ENCODE results near the gene FYB1. TPM values are rescaled to one million over a fixed set of nuclear protein-coding genes. Genes with fewer than 3 reads are reported as not detected.

FYB1 gene
- total RNA-seq (2014; rRNA removed) (0.81 and 1.1 TPM in 2 replicates), Bru-seq, nascent RNA (percentile 20 among the genes with signal in this experiment), BruChase-seq, experiment 1, labeled RNA remaining after a 6-hour chase (percentile 15 among the genes with signal in this experiment), BruChase-seq, experiment 2, labeled RNA remaining after a 2-hour chase (percentile 20 among the genes with signal in this experiment)
- long read RNA-seq, partial matches to known transcripts: 0 of 1 reads
- long read RNA-seq, other reads (novel, unspliced or antisense): 1 of 1 reads

- TF ChIP-seq EZH2 (IDR thresholded peaks at IDR 0.05; ENCODE audit: low read length, unreplicated experiment) (no peak), EZH2phosphoT487 (IDR thresholded peaks at IDR 0.05; ENCODE audit: borderline replicate concordance, low read length) (no peak)
- TF ChIP-seq, protein P1, sequence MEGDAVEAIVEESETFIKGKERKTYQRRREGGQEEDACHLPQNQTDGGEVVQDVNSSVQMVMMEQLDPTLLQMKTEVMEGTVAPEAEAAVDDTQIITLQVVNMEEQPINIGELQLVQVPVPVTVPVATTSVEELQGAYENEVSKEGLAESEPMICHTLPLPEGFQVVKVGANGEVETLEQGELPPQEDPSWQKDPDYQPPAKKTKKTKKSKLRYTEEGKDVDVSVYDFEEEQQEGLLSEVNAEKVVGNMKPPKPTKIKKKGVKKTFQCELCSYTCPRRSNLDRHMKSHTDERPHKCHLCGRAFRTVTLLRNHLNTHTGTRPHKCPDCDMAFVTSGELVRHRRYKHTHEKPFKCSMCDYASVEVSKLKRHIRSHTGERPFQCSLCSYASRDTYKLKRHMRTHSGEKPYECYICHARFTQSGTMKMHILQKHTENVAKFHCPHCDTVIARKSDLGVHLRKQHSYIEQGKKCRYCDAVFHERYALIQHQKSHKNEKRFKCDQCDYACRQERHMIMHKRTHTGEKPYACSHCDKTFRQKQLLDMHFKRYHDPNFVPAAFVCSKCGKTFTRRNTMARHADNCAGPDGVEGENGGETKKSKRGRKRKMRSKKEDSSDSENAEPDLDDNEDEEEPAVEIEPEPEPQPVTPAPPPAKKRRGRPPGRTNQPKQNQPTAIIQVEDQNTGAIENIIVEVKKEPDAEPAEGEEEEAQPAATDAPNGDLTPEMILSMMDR (conservative IDR thresholded peaks at IDR 0.05; ENCODE audit: low read depth, low read length): no peak
- ChIA-PET CTCF (interaction anchor here (0.5 to 3.1 kb wide), 2 partner anchors 64 to 139 kb away, joined by 8 to 21 read pairs; no protein-coding TSS in a partner anchor), POLR2A (ENCODE audit: unreplicated experiment) (interaction anchor here (0.5 kb wide), 1 partner anchor 108 kb away, joined by 4 read pairs; no protein-coding TSS in a partner anchor)
- ATAC-seq (peak; percentile 68), DNase-seq (peak; percentile 94)
- Histone ChIP-seq H3K4me1 (ENCODE audit: insufficient read depth, low read length) (peaks cover 38% of the 10 kb centered on the region), H3K9ac (ENCODE audit: low read length) (peak within 1 kb of the TSS; percentile 34; the same call in 1 of the 2 replicates), H3K36me3 (ENCODE audit: low read depth, low read length) (no peaks in the 10 kb centered on the region), H4K20me1 (ENCODE audit: low read length) (no peaks in the 10 kb centered on the region), H3K9me3 (ENCODE audit: low read length) (no peaks in the 10 kb centered on the region), H3K27ac (ENCODE audit: low read length) (peak within 1 kb of the TSS; percentile 76), H3K27me3 (ENCODE audit: low read length) (no peaks in the 10 kb centered on the region), H3K79me2 (ENCODE audit: low read length) (no peaks in the 10 kb centered on the region), H3F3A (ENCODE audit: low read length, unreplicated experiment) (peaks cover 4% of the 10 kb centered on the region), H3K4me3 (ENCODE audit: low read length) (peak within 1 kb of the TSS; percentile 20; the same call in 1 of the 2 replicates), H2AFZ (ENCODE audit: low read length) (peak within 1 kb of the TSS; percentile 35), H3K9me2 (replicated peaks; ENCODE audit: low read length) (no peaks in the 10 kb centered on the region; the same call in 1 of the 2 replicates), H3K4me2 (ENCODE audit: low read length) (peak within 1 kb of the TSS; percentile 69)
- intact Hi-C loops (cut with micrococcal nuclease): loop anchor here (1.0 to 5.0 kb wide), 6 partner anchors 64 to 351 kb away; no protein-coding TSS in a partner anchor
- BruUV-seq (replicated peaks): no TSS peak
Measured at GRCh38 chr5:39219437-39219836, at the start of gene FYB1. FYB1 (minus strand) TSS chr5:39219563; CDS start chr5:39202960, 16,603 bp downstream.

- no peaks in the 10 kb centered on the region for H3K36me3 ChIP-seq (ENCODE audit: low read depth, low read length)
- no peak overlapping the region for H3K4me2 ChIP-seq (ENCODE audit: low read length)
- H3F3A ChIP-seq (ENCODE audit: low read length, unreplicated experiment): no peaks in the 10 kb centered on the region
- H3K9ac ChIP-seq (ENCODE audit: low read length): no peak overlapping the region
- peaks cover 7% of the 10 kb centered on the region; the same call in 1 of the 2 replicates for H3K4me1 ChIP-seq (ENCODE audit: insufficient read depth, low read length)
- intact Hi-C loops (cut with micrococcal nuclease): no loop called here
- CTCF ChIA-PET: no interaction called here
- H3K4me3 ChIP-seq (ENCODE audit: low read length): no peak overlapping the region
- H3K27me3 ChIP-seq (ENCODE audit: low read length): no peaks in the 10 kb centered on the region
- H3K9me3 ChIP-seq (ENCODE audit: low read length): no peaks in the 10 kb centered on the region
- TF ChIP-seq EZH2 (IDR thresholded peaks at IDR 0.05; ENCODE audit: low read length, unreplicated experiment) (no peak), EZH2phosphoT487 (IDR thresholded peaks at IDR 0.05; ENCODE audit: borderline replicate concordance, low read length) (no peak)
- TF ChIP-seq, protein P1 (conservative IDR thresholded peaks at IDR 0.05; ENCODE audit: low read depth, low read length): no peak
- H3K9me2 ChIP-seq (replicated peaks; ENCODE audit: low read length): no peaks in the 10 kb centered on the region
- no peaks in the 10 kb centered on the region for H3K79me2 ChIP-seq (ENCODE audit: low read length)
- no TSS peak for BruUV-seq (replicated peaks)
- POLR2A ChIA-PET (ENCODE audit: unreplicated experiment): no interaction called here
- H4K20me1 ChIP-seq (ENCODE audit: low read length): no peaks in the 10 kb centered on the region
- no peak overlapping the region for H3K27ac ChIP-seq (ENCODE audit: low read length)
- ATAC-seq (no peak), DNase-seq (no peak)
- H2AFZ ChIP-seq (ENCODE audit: low read length): no peak overlapping the region
Measured at GRCh38 chr5:39267186-39267585, 47.8 kb upstream of the FYB1 start.

DNA sequence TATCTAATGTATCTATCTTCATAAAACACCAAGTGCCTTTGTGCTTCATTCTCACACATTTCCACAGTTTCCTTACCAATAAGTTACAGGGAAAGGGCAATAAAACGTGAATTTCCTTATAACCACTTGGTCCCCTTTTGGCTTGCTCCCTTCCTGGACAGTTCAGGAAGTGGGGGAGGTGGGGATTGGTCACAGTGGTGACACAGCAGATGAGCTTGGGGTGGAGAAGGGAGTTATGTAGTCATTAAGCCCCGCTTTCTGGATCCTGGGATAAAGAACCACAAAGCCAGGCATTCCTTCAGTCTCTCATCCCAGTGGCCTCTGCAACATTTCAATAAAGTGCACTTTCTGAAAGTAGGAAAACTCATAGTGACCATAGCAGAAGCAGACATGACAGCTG lies 47.1 kb upstream of the FYB1 start:
- Histone ChIP-seq H4K20me1 (ENCODE audit: low read length) (no peaks in the 10 kb centered on the region), H2AFZ (ENCODE audit: low read length) (no peak overlapping the region), H3K36me3 (ENCODE audit: low read depth, low read length) (no peaks in the 10 kb centered on the region), H3K79me2 (ENCODE audit: low read length) (no peaks in the 10 kb centered on the region), H3K9me2 (replicated peaks; ENCODE audit: low read length) (no peaks in the 10 kb centered on the region), H3K4me2 (ENCODE audit: low read length) (no peak overlapping the region), H3K4me1 (ENCODE audit: insufficient read depth, low read length) (peaks cover 7% of the 10 kb centered on the region; the same call in 1 of the 2 replicates), H3K27me3 (ENCODE audit: low read length) (no peaks in the 10 kb centered on the region), H3F3A (ENCODE audit: low read length, unreplicated experiment) (no peaks in the 10 kb centered on the region), H3K9ac (ENCODE audit: low read length) (no peak overlapping the region), H3K9me3 (ENCODE audit: low read length) (no peaks in the 10 kb centered on the region), H3K4me3 (ENCODE audit: low read length) (no peak overlapping the region), H3K27ac (ENCODE audit: low read length) (no peak overlapping the region)
- POLR2A ChIA-PET (ENCODE audit: unreplicated experiment): no interaction called here
- ATAC-seq (no peak), DNase-seq (peak; percentile 45)
- no TSS peak for BruUV-seq (replicated peaks)
- CTCF ChIA-PET: no interaction called here
- intact Hi-C loops (cut with micrococcal nuclease): no loop called here
- TF ChIP-seq EZH2 (IDR thresholded peaks at IDR 0.05; ENCODE audit: low read length, unreplicated experiment) (no peak), EZH2phosphoT487 (IDR thresholded peaks at IDR 0.05; ENCODE audit: borderline replicate concordance, low read length) (no peak)

Measured in PC-3 (cell line).